ENCODE measurements around the gene EML6. TPM values are rescaled to one million over a fixed set of nuclear protein-coding genes. Genes with fewer than 3 reads are reported as not detected.

The EML6 gene
- total RNA-seq, 1 experiment from 2014 or later = 1.5 TPM

DNA sequence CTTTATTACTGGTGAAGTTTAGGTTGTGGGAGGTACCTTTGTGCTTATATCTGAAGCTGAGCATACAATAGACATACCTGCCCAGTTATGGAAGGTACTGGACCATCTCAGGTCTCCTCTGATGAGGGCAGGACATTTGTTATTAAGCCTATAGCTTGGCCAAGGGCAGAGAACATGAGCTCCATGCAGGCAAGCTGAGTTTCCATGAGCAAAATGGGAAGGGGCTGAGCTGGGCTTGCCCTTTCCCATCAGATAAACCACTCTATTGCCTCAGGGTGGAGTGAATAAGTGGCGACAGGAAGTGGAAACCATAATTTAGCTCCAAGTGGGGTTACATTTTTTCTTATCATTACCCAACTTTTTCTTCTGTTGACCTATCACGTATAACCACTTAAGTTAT lies 39.9 kb upstream of the EML6 start:
- Histone ChIP-seq H3K4me1 (ENCODE audit: insufficient read depth, low read length) (no peaks in the 10 kb centered on the region), H3K79me2 (ENCODE audit: insufficient read depth, low read length) (no peaks in the 10 kb centered on the region), H2BK20ac (ENCODE audit: low read depth, low read length, poor library complexity, severe bottlenecking) (no peak overlapping the region), H2BK12ac (ENCODE audit: insufficient read length, low read depth, low read length) (no peak overlapping the region), H3K18ac (ENCODE audit: insufficient read length, low read depth, low read length) (no peak overlapping the region), H2AK5ac (ENCODE audit: insufficient read length, low read length) (no peak overlapping the region), H3K27ac (ENCODE audit: insufficient read length, low read depth, low read length) (no peak overlapping the region), H4K20me1 (ENCODE audit: control insufficient read depth, insufficient read depth, insufficient read length) (no peaks in the 10 kb centered on the region), H4K5ac (ENCODE audit: insufficient read length, low read depth, low read length) (no peak overlapping the region), H2BK120ac (ENCODE audit: low read depth, low read length, poor library complexity, severe bottlenecking) (no peak overlapping the region), H3K9ac (ENCODE audit: extremely low read depth, insufficient read length, low read length) (no peak overlapping the region), H3K9me3 (ENCODE audit: control insufficient read depth, low read depth, low read length) (no peaks in the 10 kb centered on the region), H2AFZ (ENCODE audit: low read length) (no peak overlapping the region), H3K23me2 (ENCODE audit: insufficient read length, low read depth, low read length, poor library complexity, severe bottlenecking) (no peaks in the 10 kb centered on the region), H3K4ac (ENCODE audit: low read depth, low read length) (no peak overlapping the region), H3K14ac (ENCODE audit: insufficient read depth, low read length) (no peak overlapping the region), H3T11ph (ENCODE audit: low read length) (no peak overlapping the region), H4K8ac (replicated peaks; ENCODE audit: insufficient read length, low read depth, low read length) (no peak overlapping the region), H3K79me1 (ENCODE audit: insufficient read depth, low read depth, low read length, poor library complexity, severe bottlenecking) (no peaks in the 10 kb centered on the region), H4K91ac (ENCODE audit: insufficient read length, low read depth, low read length) (no peak overlapping the region), H3K27me3 (ENCODE audit: insufficient read depth, low read length) (no peaks in the 10 kb centered on the region), H2BK15ac (ENCODE audit: low read depth, low read length) (no peak overlapping the region), H3K4me2 (ENCODE audit: insufficient read depth, insufficient read length, low read length) (no peak overlapping the region), H3K23ac (ENCODE audit: insufficient read length, low read depth, low read length) (no peak overlapping the region), H3K56ac (ENCODE audit: insufficient read length, low read depth, low read length) (no peak overlapping the region), H2BK5ac (ENCODE audit: insufficient read length, low read length) (no peak overlapping the region)
- WGBS (ENCODE audit: extremely low coverage, insufficient read length, low lambda C conversion rate) = no CpG with 5 or more reads among the region's 2 CpGs
- H3K4me3 Mint-ChIP-seq = no peak overlapping the region
- H3K27ac Mint-ChIP-seq = no peak overlapping the region
- H3K27me3 Mint-ChIP-seq (ENCODE audit: low read depth) = no peaks in the 10 kb centered on the region; the same call in 1 of the 2 replicates
- H3K36me3 Mint-ChIP-seq (ENCODE audit: insufficient read depth in 1 of 3, low read depth in 3 of 3) = no peaks in the 10 kb centered on the region
- DNase-seq = no peak
- H3K4me1 Mint-ChIP-seq = no peaks in the 10 kb centered on the region
- TF ChIP-seq, protein P1, sequence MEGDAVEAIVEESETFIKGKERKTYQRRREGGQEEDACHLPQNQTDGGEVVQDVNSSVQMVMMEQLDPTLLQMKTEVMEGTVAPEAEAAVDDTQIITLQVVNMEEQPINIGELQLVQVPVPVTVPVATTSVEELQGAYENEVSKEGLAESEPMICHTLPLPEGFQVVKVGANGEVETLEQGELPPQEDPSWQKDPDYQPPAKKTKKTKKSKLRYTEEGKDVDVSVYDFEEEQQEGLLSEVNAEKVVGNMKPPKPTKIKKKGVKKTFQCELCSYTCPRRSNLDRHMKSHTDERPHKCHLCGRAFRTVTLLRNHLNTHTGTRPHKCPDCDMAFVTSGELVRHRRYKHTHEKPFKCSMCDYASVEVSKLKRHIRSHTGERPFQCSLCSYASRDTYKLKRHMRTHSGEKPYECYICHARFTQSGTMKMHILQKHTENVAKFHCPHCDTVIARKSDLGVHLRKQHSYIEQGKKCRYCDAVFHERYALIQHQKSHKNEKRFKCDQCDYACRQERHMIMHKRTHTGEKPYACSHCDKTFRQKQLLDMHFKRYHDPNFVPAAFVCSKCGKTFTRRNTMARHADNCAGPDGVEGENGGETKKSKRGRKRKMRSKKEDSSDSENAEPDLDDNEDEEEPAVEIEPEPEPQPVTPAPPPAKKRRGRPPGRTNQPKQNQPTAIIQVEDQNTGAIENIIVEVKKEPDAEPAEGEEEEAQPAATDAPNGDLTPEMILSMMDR (conservative IDR thresholded peaks at IDR 0.05) = no peak
- H3K9me3 Mint-ChIP-seq = no peaks in the 10 kb centered on the region
